ENCODE measurements around the gene DR1. TPM values are rescaled to one million over a fixed set of nuclear protein-coding genes. Genes with fewer than 3 reads are reported as not detected.
A peak's percentile ranks its signal among the peaks of the same experiment; 100 is the strongest.

The DR1 gene
- total and polyA plus RNA-seq, 10 of the 15 experiments (the other 5 are each of a cell fraction or from before 2014, with no cell fraction given), result 7.4 to 56.1 (median 35.4) TPM

DNA sequence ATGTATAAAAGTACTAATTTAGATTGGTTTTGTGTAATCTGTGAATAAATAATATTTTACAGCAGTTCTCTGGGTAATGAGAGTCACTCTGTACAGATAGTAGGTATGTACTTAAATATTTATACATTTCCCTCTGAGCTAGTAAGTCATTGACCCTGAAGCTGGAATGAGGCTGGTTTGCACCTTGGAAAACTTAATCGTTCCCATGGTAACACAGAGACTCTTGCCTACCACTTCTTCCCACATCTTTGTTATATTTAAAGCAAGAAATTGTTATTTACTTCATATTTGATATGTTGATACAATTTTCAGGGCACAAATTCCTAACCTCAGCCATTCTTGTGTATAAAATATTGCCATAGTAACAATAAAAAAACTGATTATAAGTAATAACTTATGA, 13.3 kb upstream of the DR1 start (continued):
- TF ChIP-seq, protein P1, sequence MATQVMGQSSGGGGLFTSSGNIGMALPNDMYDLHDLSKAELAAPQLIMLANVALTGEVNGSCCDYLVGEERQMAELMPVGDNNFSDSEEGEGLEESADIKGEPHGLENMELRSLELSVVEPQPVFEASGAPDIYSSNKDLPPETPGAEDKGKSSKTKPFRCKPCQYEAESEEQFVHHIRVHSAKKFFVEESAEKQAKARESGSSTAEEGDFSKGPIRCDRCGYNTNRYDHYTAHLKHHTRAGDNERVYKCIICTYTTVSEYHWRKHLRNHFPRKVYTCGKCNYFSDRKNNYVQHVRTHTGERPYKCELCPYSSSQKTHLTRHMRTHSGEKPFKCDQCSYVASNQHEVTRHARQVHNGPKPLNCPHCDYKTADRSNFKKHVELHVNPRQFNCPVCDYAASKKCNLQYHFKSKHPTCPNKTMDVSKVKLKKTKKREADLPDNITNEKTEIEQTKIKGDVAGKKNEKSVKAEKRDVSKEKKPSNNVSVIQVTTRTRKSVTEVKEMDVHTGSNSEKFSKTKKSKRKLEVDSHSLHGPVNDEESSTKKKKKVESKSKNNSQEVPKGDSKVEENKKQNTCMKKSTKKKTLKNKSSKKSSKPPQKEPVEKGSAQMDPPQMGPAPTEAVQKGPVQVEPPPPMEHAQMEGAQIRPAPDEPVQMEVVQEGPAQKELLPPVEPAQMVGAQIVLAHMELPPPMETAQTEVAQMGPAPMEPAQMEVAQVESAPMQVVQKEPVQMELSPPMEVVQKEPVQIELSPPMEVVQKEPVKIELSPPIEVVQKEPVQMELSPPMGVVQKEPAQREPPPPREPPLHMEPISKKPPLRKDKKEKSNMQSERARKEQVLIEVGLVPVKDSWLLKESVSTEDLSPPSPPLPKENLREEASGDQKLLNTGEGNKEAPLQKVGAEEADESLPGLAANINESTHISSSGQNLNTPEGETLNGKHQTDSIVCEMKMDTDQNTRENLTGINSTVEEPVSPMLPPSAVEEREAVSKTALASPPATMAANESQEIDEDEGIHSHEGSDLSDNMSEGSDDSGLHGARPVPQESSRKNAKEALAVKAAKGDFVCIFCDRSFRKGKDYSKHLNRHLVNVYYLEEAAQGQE (IDR thresholded peaks at IDR 0.05; ENCODE audit: low read depth, low read length), result no peak
- TF ChIP-seq SREBF2 (IDR thresholded peaks at IDR 0.05; ENCODE audit: low read length), result no peak

DNA sequence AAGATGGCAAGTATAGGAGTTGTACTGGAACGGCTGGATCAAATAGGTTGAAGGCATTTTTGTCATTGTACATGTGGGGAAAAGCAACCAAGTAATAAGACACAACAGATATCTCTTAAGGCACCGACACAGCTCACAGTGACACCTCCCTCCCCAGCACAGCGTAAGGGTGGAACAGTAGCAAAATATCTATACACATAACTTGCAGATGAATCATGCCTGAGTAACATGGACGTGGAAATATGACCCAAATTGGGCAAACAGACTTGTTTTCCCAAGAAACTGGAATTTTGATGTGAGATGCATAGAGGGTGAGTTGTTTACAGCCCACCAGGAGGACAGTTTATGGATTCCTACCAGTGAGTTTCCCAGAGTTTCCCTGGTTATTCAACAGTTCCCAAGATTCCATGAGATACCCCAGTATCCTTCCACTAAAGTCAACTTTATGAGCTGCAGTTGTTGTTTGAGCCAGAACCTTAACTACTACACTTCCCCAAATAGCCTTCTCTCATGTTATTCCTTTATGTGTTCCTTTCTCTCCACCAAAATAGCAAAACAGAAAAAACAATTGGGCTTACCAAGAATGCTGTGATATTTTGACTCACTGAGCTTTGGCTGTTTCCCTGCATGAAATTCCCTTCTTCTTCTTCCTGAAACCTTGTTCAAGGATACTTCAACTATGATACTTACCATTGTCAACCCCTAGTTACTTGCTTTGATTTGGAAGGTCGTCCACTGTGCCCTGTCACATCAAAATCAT, 7.1 kb upstream of the DR1 start:
- ChIA-PET SMC1A (ENCODE audit: uncharacterized antibody, unreplicated experiment) (interaction anchor here (0.6 to 2.1 kb wide), 3 partner anchors 19 to 253 kb away, joined by 3 to 5 read pairs (median 3); no protein-coding TSS in a partner anchor), RAD21 (ENCODE audit: unreplicated experiment) (interaction anchor here (1.7 kb wide), 1 partner anchor 34 kb away, joined by 4 read pairs; no protein-coding TSS in a partner anchor)

More for the DNA sequence above, 7.1 kb upstream of the DR1 start:
- Histone ChIP-seq H3K27me3 (replicated peaks in 1 of 2; ENCODE audit: control insufficient read depth in 2 of 2, insufficient read depth in 2 of 2, low read length in 1 of 2) (no peaks in the 10 kb centered on the region), H3K9me3 (replicated peaks; ENCODE audit: control insufficient read depth, insufficient read depth, low read length) (no peaks in the 10 kb centered on the region), H3K27ac (ENCODE audit: control insufficient read depth, insufficient read depth) (no peak overlapping the region), H2AFZ (ENCODE audit: control insufficient read depth, low read depth, low read length) (no peak overlapping the region), H3K79me2 (ENCODE audit: control insufficient read depth, insufficient read depth, low read length) (no peaks in the 10 kb centered on the region), H3K9ac (ENCODE audit: control insufficient read depth, insufficient read depth, low read length) (no peak overlapping the region), H4K20me1 (ENCODE audit: control insufficient read depth, insufficient read depth) (no peaks in the 10 kb centered on the region), H3K4me2 (ENCODE audit: control insufficient read depth, insufficient read depth) (no peak overlapping the region), H3K4me1 (ENCODE audit: control insufficient read depth, insufficient read depth, low read length) (peaks cover 4% of the 10 kb centered on the region; the same call in 1 of the 2 replicates), H3K4me3 (no peak overlapping the region), H3K36me3 (ENCODE audit: control insufficient read depth in 2 of 2, insufficient read depth in 2 of 2, low read length in 1 of 2) (peaks cover 0 to 3% of the 10 kb centered on the region in 2 experiments; a peak in 1 of 4 replicates)
- ATAC-seq (no peak), FAIRE-seq (no peak), DNase-seq (ENCODE audit: low read depth, low spot score) (no peak)
- TF ChIP-seq MEF2A (IDR thresholded peaks at IDR 0.05; ENCODE audit: insufficient read depth, low read depth, low read length) (no peak), RAD51 (IDR thresholded peaks at IDR 0.05) (no peak), ETV6 (conservative IDR thresholded peaks at IDR 0.05 in 1 of 2, IDR thresholded peaks at IDR 0.05 in 1 of 2; ENCODE audit: borderline replicate concordance in 1 of 2, low read depth in 1 of 2) (no peak), ZBED1 (IDR thresholded peaks at IDR 0.05; ENCODE audit: borderline replicate concordance) (no peak), STAT3 (IDR thresholded peaks at IDR 0.05; ENCODE audit: low read depth, low read length) (no peak)
- TF ChIP-seq, protein P2, sequence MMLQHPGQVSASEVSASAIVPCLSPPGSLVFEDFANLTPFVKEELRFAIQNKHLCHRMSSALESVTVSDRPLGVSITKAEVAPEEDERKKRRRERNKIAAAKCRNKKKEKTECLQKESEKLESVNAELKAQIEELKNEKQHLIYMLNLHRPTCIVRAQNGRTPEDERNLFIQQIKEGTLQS (IDR thresholded peaks at IDR 0.05; ENCODE audit: borderline replicate concordance, extremely low read depth, low read depth, low read length), result no peak
- TF ChIP-seq, protein P3, sequence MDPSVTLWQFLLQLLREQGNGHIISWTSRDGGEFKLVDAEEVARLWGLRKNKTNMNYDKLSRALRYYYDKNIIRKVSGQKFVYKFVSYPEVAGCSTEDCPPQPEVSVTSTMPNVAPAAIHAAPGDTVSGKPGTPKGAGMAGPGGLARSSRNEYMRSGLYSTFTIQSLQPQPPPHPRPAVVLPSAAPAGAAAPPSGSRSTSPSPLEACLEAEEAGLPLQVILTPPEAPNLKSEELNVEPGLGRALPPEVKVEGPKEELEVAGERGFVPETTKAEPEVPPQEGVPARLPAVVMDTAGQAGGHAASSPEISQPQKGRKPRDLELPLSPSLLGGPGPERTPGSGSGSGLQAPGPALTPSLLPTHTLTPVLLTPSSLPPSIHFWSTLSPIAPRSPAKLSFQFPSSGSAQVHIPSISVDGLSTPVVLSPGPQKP (IDR thresholded peaks at IDR 0.05; ENCODE audit: low read depth, low read length), result no peak
- CTCF ChIA-PET, result interaction anchor here (1.1 to 1.3 kb wide), 2 partner anchors 9 to 13 kb away, joined by 3 to 4 read pairs; no protein-coding TSS in a partner anchor
- 71% methylated on average over 5 of the region's 5 CpGs for WGBS (ENCODE audit: insufficient coverage, insufficient replicate concordance, low lambda C conversion rate, missing lambda C conversion rate)
- in situ Hi-C loops (cut with MboI) (no loop called here), intact Hi-C loops (cut with micrococcal nuclease; ENCODE audit: unreplicated experiment) (no loop called here)
- POLR2A ChIA-PET, result no interaction called here
- TSS peak; percentile 56 for BruUV-seq (replicated peaks)

Measured in GM12878 (cell line).